AML-193 (cell line): Measurements from ENCODE around the gene SSTR5.

Source experiments
- DNase-seq, 2 experiments: peaks; one replicate each; lab custom pipeline; 2025; lab: John Stamatoyannopoulos, UW

SSTR5 gene

DNA sequence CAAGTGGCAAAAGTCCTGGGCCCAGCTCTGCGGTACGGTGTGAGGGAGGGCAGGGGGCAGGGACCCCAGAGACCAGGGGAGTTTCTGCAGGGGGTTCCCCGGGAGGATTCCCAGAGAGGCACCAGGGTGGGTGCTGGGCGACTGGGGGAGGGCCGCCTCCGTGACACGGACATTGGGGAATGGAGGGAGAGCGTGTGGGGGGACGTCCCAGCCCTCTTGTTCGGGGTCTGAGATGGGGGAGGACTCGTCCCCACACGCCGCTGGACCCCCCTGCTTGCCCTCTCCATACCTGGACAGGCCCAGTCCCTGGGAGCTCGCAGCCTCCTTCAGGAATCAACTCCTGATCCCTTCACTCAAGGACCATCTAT, 49.8 kb downstream of the SSTR5 start:
- no peak for DNase-seq

DNA sequence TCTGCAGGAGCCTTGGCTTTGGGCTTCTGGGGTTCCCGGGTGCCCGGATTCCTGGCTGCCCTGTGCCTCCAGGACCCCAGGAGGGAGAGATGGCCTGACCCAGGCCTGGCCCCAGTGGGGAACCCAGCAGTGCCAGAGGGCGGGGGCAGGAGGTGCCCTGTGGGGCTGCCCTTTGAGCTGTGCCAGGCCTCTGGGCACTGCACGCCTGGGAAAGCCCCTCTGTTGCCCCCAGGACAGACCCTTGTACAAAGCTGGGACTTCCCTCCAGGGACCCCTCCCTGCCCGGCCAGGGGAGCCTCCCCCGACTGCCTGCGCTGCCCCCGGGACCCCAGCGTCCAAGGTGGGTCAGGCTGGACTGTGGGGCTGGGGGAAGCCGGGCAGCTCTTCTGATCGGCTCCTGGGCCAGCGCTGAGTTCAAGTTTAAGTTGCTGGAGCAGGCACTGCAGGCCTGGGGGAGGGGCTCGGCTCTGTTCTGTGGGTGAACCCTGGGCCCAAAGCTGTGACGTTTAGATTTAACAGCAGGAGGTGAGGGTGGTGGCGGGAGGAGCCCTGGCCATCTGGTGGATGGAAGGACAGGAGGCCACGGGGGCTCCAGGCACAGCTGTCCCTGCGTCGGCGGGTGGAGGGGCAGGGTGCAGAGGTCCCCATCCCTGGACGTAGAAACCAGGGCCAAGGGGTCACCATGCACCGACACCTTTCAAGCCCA, 51.1 kb downstream of the SSTR5 start:
- no peak for DNase-seq

DNA sequence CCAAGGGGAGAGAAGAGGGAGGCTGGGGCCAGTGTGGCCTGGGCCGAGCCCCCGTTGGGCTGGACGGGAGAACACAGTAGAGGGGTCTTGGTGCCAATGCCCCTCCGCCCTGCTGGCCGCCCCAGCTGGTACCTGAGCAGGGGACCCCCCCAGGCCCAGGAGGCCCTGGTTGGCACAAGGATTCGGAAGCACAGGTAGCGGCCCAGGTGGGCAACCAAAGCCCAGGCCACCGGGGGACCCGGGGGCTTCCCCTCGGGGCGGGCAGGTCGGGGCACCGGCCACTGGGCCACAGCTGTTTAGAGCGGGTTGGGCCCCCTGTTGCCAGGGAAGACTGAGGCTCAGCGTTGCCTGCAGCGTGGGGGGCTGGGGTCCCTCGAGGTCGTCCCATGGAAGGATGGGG, 51.7 kb downstream of the SSTR5 start:
- DNase-seq = no peak

DNA sequence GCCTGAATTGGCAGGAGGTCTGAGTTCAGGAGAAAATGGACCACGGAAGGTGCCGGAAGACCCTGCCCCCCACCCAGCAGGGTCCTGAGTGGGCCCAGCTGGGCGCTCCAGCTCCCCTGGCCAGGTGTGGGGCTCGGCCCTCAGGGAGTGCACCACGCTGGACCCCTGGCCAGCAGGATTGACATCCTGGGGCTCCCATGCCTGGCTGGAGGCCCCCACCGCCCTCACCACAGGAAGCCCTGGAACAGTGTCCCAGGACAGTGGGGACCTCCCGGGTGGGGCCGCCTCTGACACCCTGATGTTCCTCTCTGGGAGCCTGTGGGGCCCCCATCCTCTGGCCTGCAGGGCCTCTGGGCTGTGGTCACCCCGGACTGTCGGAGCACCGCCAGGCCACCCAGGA, 52.2 kb downstream of the SSTR5 start:
- no peak for DNase-seq

DNA sequence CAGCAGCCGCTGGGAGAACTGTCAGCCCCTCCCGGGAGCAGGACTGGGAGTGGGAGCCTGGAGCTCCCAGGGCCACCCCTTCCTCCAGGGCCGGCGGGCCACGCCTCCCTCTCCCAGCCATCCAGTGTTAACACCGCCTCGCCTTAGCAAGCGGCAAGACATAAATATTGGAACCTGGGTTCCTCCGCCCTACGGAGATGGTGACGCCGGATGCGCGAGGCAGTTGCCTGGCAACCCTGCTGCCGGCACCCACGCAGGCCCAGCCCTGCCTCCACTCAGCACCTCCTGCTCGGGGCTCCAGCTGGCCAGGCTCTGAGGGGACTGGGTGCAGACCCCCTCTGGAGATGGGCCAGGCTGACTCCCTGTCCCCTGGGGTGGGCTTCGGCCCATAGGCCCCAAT, 52.9 kb downstream of the SSTR5 start:
- no peak for DNase-seq

DNA sequence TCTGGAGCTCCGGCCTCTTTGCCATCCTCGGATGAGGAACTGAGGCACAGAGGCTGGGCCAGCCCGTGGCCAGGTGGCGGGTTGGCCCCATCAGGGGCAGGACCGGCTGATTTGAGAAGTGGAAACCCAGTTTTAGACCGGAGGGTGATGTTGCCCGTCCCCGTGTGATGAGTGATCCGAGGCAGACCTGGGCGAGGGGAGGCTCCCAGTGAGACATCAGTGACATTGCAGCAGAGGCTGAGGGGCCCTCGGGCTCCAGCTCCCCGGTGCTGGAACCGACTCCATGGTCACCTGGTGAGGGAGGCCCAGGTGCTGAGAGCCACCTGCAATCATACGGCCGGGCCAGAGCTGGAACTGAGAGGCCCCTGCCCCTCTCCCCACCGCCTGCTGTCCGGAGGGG, 53.5 kb downstream of the SSTR5 start:
- no peak for DNase-seq

DNA sequence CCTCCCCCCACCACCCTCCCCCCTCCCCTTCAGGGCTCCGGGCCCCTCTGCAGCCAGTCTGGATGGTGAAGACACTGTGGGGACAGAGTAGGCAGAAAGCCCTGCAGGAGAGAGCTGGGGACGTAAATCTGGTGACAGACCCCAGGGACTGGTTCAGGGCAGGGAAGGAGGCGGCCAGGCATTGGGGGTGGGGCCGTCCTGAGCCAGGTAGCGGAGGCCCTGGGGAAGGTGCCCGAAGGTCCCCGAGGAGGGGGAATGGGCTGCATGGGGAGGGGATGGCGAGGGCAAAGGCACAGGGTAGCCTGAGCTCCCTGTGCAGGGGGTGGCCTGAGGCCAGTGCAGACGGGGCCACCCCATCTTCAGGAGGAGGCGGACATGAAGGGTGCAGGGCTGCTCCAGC, 54.0 kb downstream of the SSTR5 start:
- DNase-seq = no peak

DNA sequence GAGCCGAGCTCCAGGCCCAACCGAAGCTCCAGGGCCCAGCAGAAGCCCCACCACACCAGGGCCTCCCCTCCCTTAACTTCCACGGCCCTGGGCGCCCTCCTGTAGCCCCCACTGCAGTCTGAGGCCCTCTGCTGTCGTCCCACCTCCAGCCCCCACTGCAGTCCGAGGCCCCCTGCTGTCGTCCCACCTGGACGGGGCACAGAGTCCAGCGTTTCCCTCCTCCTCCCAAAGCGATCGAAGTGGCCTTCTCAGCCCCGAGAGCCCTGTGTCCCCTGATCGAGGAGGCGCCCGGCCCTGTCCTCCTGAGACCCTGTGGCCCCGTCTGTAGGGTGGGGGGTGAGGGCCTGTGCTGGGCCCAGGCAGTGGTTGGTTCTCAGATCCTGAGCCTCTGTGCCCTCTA, 54.6 kb downstream of the SSTR5 start:
- no peak for DNase-seq

DNA sequence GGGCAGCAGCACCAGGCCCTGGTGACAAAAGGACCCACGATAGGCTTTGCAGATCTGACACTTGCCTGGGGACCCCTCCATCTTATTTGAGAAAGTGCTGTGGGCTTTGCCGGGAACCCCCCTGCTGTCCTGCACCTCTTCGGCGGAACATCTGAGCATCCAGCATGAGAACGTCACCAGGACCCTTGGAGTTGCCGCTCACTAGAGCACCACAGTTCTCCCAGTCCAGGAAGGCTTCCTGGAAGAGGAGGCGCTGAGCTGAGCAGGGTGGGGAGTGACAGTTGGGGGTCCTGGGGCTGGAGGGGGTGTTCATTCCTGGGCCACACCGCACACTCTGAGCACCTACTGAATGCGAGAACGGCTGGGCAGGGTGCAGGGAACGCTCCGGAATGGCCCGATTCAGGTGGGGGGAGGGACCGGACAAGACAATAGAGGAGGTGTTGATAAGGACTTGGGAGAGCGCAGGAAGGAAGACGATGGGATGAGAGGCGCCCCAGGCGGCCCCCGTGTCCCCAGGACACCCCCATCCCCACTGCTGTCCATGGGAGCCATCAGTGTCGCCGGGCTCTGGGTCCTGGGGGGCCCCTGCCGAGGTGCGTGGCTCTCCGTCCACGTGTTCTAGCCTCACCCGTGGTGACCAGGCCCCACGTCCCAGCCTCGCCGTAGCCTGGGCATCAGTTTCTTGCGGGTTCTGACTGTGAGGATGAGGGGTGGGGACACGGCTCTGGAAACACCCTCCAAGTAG, 55.6 kb downstream of the SSTR5 start:
- DNase-seq = no peak

DNA sequence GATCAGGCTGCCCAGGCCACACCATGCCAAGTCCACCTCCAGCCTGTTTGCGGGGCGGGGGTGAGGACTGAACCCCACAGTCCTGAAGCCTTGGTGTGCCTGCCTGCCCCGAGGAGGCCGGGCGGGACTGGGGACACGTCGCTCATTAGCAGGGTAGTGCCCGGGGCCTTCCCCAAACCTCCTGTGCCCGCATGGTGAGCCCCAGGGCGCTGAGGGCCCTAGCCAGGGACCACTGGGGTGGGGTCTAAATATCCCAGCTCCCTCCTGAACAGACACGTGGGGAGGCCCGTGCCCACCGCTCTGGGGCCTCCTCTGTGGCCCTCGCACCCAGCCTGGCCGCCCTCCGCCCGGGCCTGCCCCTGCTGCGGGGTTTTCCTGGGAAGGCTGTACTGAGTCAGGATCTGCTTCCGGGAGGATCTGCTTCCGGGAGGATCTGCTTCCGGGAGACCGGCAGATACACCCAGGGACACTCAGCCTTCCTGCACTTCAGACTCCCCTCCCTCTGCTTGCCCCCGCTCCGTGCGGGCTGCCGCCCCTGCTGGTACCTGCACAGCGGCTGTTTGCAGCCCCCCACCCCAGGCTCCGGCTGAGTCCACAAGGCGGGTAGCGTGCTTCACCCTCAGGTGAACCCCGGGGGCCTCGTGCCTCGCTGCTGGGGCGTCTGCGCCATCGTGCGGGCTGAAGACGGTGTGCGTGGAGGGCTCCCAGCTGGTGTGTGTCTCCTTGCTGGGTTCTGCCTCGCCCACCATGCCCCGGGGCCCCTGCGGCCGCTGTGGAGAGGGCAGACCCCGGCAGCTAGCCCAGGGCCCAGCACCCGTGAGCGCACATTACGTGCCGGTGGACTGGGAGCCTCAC, 56.8 kb downstream of the SSTR5 start:
- no peak for DNase-seq

DNA sequence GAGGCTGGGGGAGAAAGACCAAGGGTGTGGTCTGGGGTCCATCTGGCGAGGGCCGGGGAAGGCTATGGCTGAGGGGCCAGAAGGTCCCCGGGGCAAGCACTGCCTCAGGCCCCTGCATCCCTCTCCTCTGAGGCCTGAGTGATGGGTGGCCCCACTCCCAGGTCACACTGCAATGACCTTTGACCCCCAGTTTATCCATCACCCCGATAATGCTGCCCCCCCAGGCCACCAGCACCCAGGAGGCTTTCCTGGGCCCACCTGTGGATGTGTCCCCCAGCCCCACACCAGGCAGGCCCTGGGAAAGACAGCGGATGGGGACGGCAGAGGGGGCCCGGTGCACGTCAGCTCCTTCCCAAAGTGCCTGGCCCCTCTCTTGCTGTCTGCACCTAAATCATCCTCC, 57.8 kb downstream of the SSTR5 start:
- DNase-seq = no peak
